SK-N-SH (cell line): ENCODE data around the gene KERA. TPM values are rescaled to one million over a fixed set of nuclear protein-coding genes. Genes with fewer than 3 reads are reported as not detected.

ENCODE experiments used
- CTCF ChIA-PET: fragments of 300-600, 350-600 bp; formaldehyde crosslinking; extraction: SDS; loops from one replicate; lab custom pipeline; 2021; lab: Yijun Ruan, JAX
- POLR2A ChIA-PET: fragments of 350-600 bp; sonication (Branson Sonifier 250); formaldehyde crosslinking; extraction: SDS; loops from one replicate; lab custom pipeline; 2020; ENCODE audit warnings: antibody characterized with exemption, inconsistent platforms; lab: Yijun Ruan, JAX
- DNase-seq: peaks from one replicate; pipeline ENCODE4 v3.0.0; 2012
- H2AFZ ChIP-seq: fragments of 200-600 bp; sonication (generic); 2 replicates; pipeline ENCODE4 v1.8.1; 2016; ENCODE audit warnings: antibody characterized with exemption, mild to moderate bottlenecking, low read depth
- H3F3A ChIP-seq: fragments of 200-600 bp; sonication (generic); replicated peaks from 2 replicates; pipeline ENCODE3; 2016; ENCODE audit warnings: antibody characterized with exemption, mild to moderate bottlenecking; ENCODE audit not compliant: insufficient read depth
- H3K27ac ChIP-seq, 2 experiments: fragments of 200-500 bp in 1 of 2; fragments of 200-600 bp in 1 of 2; sonication (Bioruptor generic) in 1 of 2; sonication (generic), shearing (Covaris generic) in 1 of 2; 2 replicates each; pipeline versions ENCODE4 v1.5.1 to v1.6.1; 2014 to 2016; ENCODE audit warnings: low read depth in 2 of 2, inconsistent platforms in 1 of 2, low read length in 1 of 2, mild to moderate bottlenecking in 1 of 2, mixed read lengths in 1 of 2
- H3K27me3 ChIP-seq: fragments of 200-600 bp; sonication (generic), shearing (Covaris generic); 2 replicates; pipeline ENCODE4 v1.6.1; 2016; ENCODE audit warnings: mixed run types; ENCODE audit not compliant: insufficient read depth
- H3K36me3 ChIP-seq, 2 experiments: fragments of 200-500 bp in 1 of 2; fragments of 200-600 bp in 1 of 2; sonication (Bioruptor generic) in 1 of 2; sonication (generic) in 1 of 2; replicated peaks in 1 of 2; 2 replicates each; pipeline versions ENCODE3 to v1.5.1; 2014 to 2016; ENCODE audit warnings: low read length in 1 of 2, mild to moderate bottlenecking in 1 of 2; ENCODE audit not compliant: insufficient read depth in 2 of 2, control insufficient read depth in 1 of 2
- H3K4me1 ChIP-seq, 2 experiments: fragments of 200-500 bp in 1 of 2; fragments of 200-600 bp in 1 of 2; sonication (Bioruptor generic) in 1 of 2; sonication (generic), shearing (Covaris generic) in 1 of 2; 2 replicates each; pipeline versions ENCODE4 v1.5.1 to v1.6.1; 2014 to 2016; ENCODE audit warnings: low read depth in 1 of 2, low read length in 1 of 2, mixed run types in 1 of 2; ENCODE audit not compliant: insufficient read depth in 2 of 2, control insufficient read depth in 1 of 2
- H3K4me2 ChIP-seq: fragments of 200-600 bp; sonication (generic), shearing (Covaris generic); 2 replicates; pipeline ENCODE4 v1.6.1; 2017; ENCODE audit warnings: mixed run types
- H3K4me3 ChIP-seq, 2 experiments: fragments of 200-500 bp in 1 of 2; fragments of 200-600 bp in 1 of 2; sonication (Bioruptor generic) in 1 of 2; sonication (generic), shearing (Covaris generic) in 1 of 2; 2 replicates each; pipeline versions ENCODE4 v1.5.1 to v1.8.1; 2014 to 2016; ENCODE audit warnings: low read depth in 2 of 2, inconsistent platforms in 1 of 2, low read length in 1 of 2, mild to moderate bottlenecking in 1 of 2, mixed read lengths in 1 of 2, moderate library complexity in 1 of 2
- H3K79me2 ChIP-seq: fragments of 200-600 bp; sonication (generic); 2 replicates; pipeline ENCODE4 v1.8.1; 2017; ENCODE audit warnings: mild to moderate bottlenecking; ENCODE audit not compliant: insufficient read depth
- H3K9ac ChIP-seq: fragments of 200-600 bp; sonication (generic); 2 replicates; pipeline ENCODE4 v1.6.1; 2017; ENCODE audit warnings: mixed run types
- H3K9me2 ChIP-seq: fragments of 200-600 bp; sonication (generic); 2 replicates; pipeline ENCODE4 v1.6.1; 2017; ENCODE audit warnings: mixed run types
- H3K9me3 ChIP-seq: fragments of 200-600 bp; sonication (generic); 2 replicates; pipeline ENCODE4 v1.6.1; 2017; ENCODE audit warnings: mixed run types, mild to moderate bottlenecking, moderate library complexity
- H4K20me1 ChIP-seq: fragments of 200-600 bp; sonication (generic); 2 replicates; pipeline ENCODE4 v1.6.1; 2017; ENCODE audit warnings: mild to moderate bottlenecking, mixed run types; ENCODE audit not compliant: insufficient read depth
- CHD2 ChIP-seq: fragments of 150-350 bp; IDR thresholded peaks from 2 replicates; pipeline ENCODE4 v1.6.1; 2018; ENCODE audit warnings: low read length; ENCODE audit not compliant: partially characterized antibody
- CTCF ChIP-seq: fragments of 200-600 bp; sonication (generic); IDR thresholded peaks from 2 replicates; pipeline ENCODE4 v1.6.1; 2017; ENCODE audit warnings: antibody characterized with exemption, mild to moderate bottlenecking, moderate library complexity
- ELF1 ChIP-seq: IDR thresholded peaks from 2 replicates; pipeline ENCODE4 v1.4.0; 2012
- EP300 ChIP-seq, 2 experiments: IDR thresholded peaks; 2 replicates each; pipeline versions ENCODE4 v1.4.0 to v1.6.1; 2012; ENCODE audit warnings: borderline replicate concordance in 1 of 2, low read depth in 1 of 2, low read length in 1 of 2
- FOSL2 ChIP-seq: IDR thresholded peaks from 2 replicates; pipeline ENCODE4 v1.4.0; 2012; ENCODE audit warnings: low read depth, mild to moderate bottlenecking, moderate library complexity, borderline replicate concordance
- FOXJ3 ChIP-seq: sonication (generic); formaldehyde crosslinking; IDR thresholded peaks from 2 replicates; pipeline ENCODE4 v1.5.1; 2020; ENCODE audit warnings: mild to moderate bottlenecking, missing genetic modification reagents
- MXI1 ChIP-seq: IDR thresholded peaks from 2 replicates; pipeline ENCODE4 v1.6.1; 2012; ENCODE audit warnings: mild to moderate bottlenecking, low read depth, low read length, improper control_type of control experiment
- NFIC ChIP-seq: IDR thresholded peaks from 2 replicates; pipeline ENCODE4 v1.4.0; 2012; ENCODE audit warnings: borderline replicate concordance
- RAD21 ChIP-seq: IDR thresholded peaks from 2 replicates; pipeline ENCODE4 v1.6.1; 2012; ENCODE audit warnings: mild to moderate bottlenecking, low read length
- RCOR1 ChIP-seq: fragments of 150-350 bp; IDR thresholded peaks from 2 replicates; pipeline ENCODE4 v1.6.1; 2017; ENCODE audit warnings: antibody characterized with exemption, low read length
- REST ChIP-seq: IDR thresholded peaks from 2 replicates; pipeline ENCODE4 v1.6.1; 2012; ENCODE audit warnings: mild to moderate bottlenecking, low read depth, low read length, moderate library complexity
- SMC3 ChIP-seq: IDR thresholded peaks from 2 replicates; pipeline ENCODE4 v1.6.1; 2012; ENCODE audit warnings: low read depth, low read length, improper control_type of control experiment
- TAF1 ChIP-seq: IDR thresholded peaks from 2 replicates; pipeline ENCODE4 v1.6.1; 2012; ENCODE audit warnings: low read depth, mild to moderate bottlenecking, low read length, moderate library complexity, borderline replicate concordance
- TCF12 ChIP-seq: IDR thresholded peaks from 2 replicates; pipeline ENCODE4 v1.4.0; 2012
- USF1 ChIP-seq: IDR thresholded peaks from 2 replicates; pipeline ENCODE4 v1.4.0; 2012; ENCODE audit warnings: low read depth, borderline replicate concordance
- YY1 ChIP-seq: IDR thresholded peaks from 2 replicates; pipeline ENCODE4 v1.4.0; 2012; ENCODE audit warnings: low read depth, mild to moderate bottlenecking
- WGBS: methylation state at CpG from one replicate; pipeline ENCODE4 v1.1.6; 2017; ENCODE audit warnings: low lambda C conversion rate; 5-methylcytosine and 5-hydroxymethylcytosine counted together
- polyA plus RNA-seq, 3 experiments: library from polyadenylated mRNA; depleted of rRNA; stranded (reverse); fragments of >200 nt; gene quantifications; 2 replicates each; pipeline ENCODE4 v1.2.3, GENCODE V29; 2012

The KERA gene
- polyA plus RNA-seq, 1 of the 3 experiments (the other 2 are of a cell fraction), result not detected

GRCh38 chr12:91040096-91040755, 17.6 kb downstream of the KERA start:
- H3F3A ChIP-seq, result peaks cover 7% of the 10 kb centered on the region
- no peaks in the 10 kb centered on the region for H4K20me1 ChIP-seq
- H3K27ac ChIP-seq, result no peak overlapping the region
- no peaks in the 10 kb centered on the region for H3K9me2 ChIP-seq
- H3K4me3 ChIP-seq, result no peak overlapping the region
- H3K4me2 ChIP-seq, result no peak overlapping the region
- no peaks in the 10 kb centered on the region for H3K27me3 ChIP-seq
- no peaks in the 10 kb centered on the region for H3K9me3 ChIP-seq
- CTCF ChIA-PET, result interaction anchor here (0.9 kb wide), 1 partner anchor 286 kb away, joined by 3 read pairs; no protein-coding TSS in a partner anchor
- WGBS, result 82% methylated on average over 1 of the region's 1 CpG
- H3K79me2 ChIP-seq, result no peaks in the 10 kb centered on the region
- TF ChIP-seq ELF1 (no peak), EP300 (IDR thresholded peaks at IDR 0.05; ENCODE audit: borderline replicate concordance in 1 of 2, low read depth in 1 of 2, low read length in 1 of 2) (no peak), FOXJ3 (CRISPR knock-in tag) (no peak), FOSL2 (no peak), REST (no peak), CHD2 (no peak), CTCF (no peak), TCF12 (no peak), USF1 (no peak), SMC3 (no peak), RAD21 (no peak), RCOR1 (no peak), TAF1 (no peak), YY1 (no peak), NFIC (no peak), MXI1 (no peak)
- TF ChIP-seq, all 33 proteins: peak for 0
- Histone ChIP-seq H3K9ac (no peak overlapping the region), H3K36me3 (no peaks in the 10 kb centered on the region), H2AFZ (no peak overlapping the region), H3K4me1 (peaks cover 3 to 6% of the 10 kb centered on the region in 2 experiments; a peak in 3 of 4 replicates)
- no peak for DNase-seq
- POLR2A ChIA-PET, result no interaction called here
